ENCODE data around the gene TNFRSF19.

GRCh38 chr13:23679220-23679619 lies 109.0 kb downstream of the TNFRSF19 start:
- TF ChIP-seq CTCF (IDR thresholded peaks at IDR 0.05) (no peak), POLR2A (IDR thresholded peaks at IDR 0.05) (no peak)

Data from uterus (tissue), 2 donors.